OCI-LY1 (cell line): ENCODE data around the gene RINT1.
"Not testable (repeated sequence)": the region's sequence is repeated elsewhere in the genome, so short reads cannot be mapped to it uniquely, and the experiment has no call there.

Experiments
- H2AFZ ChIP-seq: fragments of 200-600 bp; sonication (generic), shearing (Covaris generic); 2 replicates; pipeline ENCODE4 v1.6.0; 2014; ENCODE audit warnings: antibody characterized with exemption, mild to moderate bottlenecking, low read length
- H3F3A ChIP-seq: fragments of 200-600 bp; sonication (generic), shearing (Covaris generic); 2 replicates; pipeline ENCODE4 v1.6.0; 2014; ENCODE audit warnings: mild to moderate bottlenecking, antibody characterized with exemption, low read length, moderate library complexity; ENCODE audit not compliant: insufficient read depth
- H3K27ac ChIP-seq: fragments of 200-600 bp; sonication (generic); 2 replicates; pipeline ENCODE4 v1.5.1; 2014; ENCODE audit warnings: low read length, mixed run types, mild to moderate bottlenecking, low read depth; ENCODE audit not compliant: poor library complexity, severe bottlenecking
- H3K27me3 ChIP-seq: fragments of 200-600 bp; sonication (generic); 2 replicates; pipeline ENCODE4 v1.6.0; 2014; ENCODE audit warnings: antibody characterized with exemption, mild to moderate bottlenecking, low read length, moderate library complexity; ENCODE audit not compliant: insufficient read depth
- H3K36me3 ChIP-seq: fragments of 200-600 bp; sonication (generic); 2 replicates; pipeline ENCODE4 v1.6.1; 2014; ENCODE audit warnings: mild to moderate bottlenecking, antibody characterized with exemption, low read length, moderate library complexity, mixed read lengths; ENCODE audit not compliant: insufficient read depth
- H3K4me1 ChIP-seq: fragments of 200-600 bp; sonication (generic); 2 replicates; pipeline ENCODE4 v1.5.1; 2014; ENCODE audit warnings: mild to moderate bottlenecking, low read length, moderate library complexity; ENCODE audit not compliant: insufficient read depth, severe bottlenecking
- H3K4me2 ChIP-seq: fragments of 200-600 bp; sonication (generic), shearing (Covaris generic); 2 replicates; pipeline ENCODE4 v1.6.1; 2014; ENCODE audit warnings: low read length
- H3K4me3 ChIP-seq: fragments of 200-600 bp; sonication (generic); 2 replicates; pipeline ENCODE4 v1.5.1; 2014; ENCODE audit warnings: low read length, low read depth, mild to moderate bottlenecking, mixed read lengths; ENCODE audit not compliant: poor library complexity, severe bottlenecking
- H3K79me2 ChIP-seq: fragments of 200-600 bp; shearing (Covaris generic); 2 replicates; pipeline ENCODE4 v1.6.1; 2016; ENCODE audit warnings: mixed run types, low read length, mixed read lengths; ENCODE audit not compliant: insufficient read depth
- H3K9ac ChIP-seq: fragments of 200-600 bp; sonication (generic), shearing (Covaris generic); 2 replicates; pipeline ENCODE4 v1.6.1; 2014; ENCODE audit warnings: mild to moderate bottlenecking, low read length, mixed read lengths
- H3K9me2 ChIP-seq: fragments of 200-600 bp; sonication (generic), shearing (Covaris generic); 2 replicates; pipeline ENCODE4 v1.6.1; 2014; ENCODE audit warnings: low read depth, mild to moderate bottlenecking, low read length, mixed read lengths
- H3K9me3 ChIP-seq: fragments of 200-600 bp; shearing (Covaris generic); 2 replicates; pipeline ENCODE4 v1.6.1; 2014; ENCODE audit warnings: low read length, mixed read lengths
- H4K20me1 ChIP-seq: fragments of 200-600 bp; sonication (generic), shearing (Covaris generic); 2 replicates; pipeline ENCODE4 v1.6.0; 2016; ENCODE audit warnings: mild to moderate bottlenecking, low read length; ENCODE audit not compliant: insufficient read depth
- CTCF ChIP-seq: fragments of 200-600 bp; sonication (generic), shearing (Covaris generic); IDR thresholded peaks from 2 replicates; pipeline ENCODE4 v1.5.1; 2017; ENCODE audit warnings: mild to moderate bottlenecking, antibody characterized with exemption, low read length, moderate library complexity, mixed read lengths
- EZH2 ChIP-seq: fragments of 200-600 bp; sonication (generic), shearing (Covaris generic); IDR thresholded peaks from 2 replicates; pipeline ENCODE4 v1.8.0; 2017; ENCODE audit warnings: borderline replicate concordance, mixed run types, mild to moderate bottlenecking, antibody characterized with exemption, low read length, moderate library complexity, mixed read lengths

Gene RINT1

GRCh38 chr7:105521717-105522463 is 10.1 kb upstream of the RINT1 start, which contains the start of gene PUS7:
PUS7 (minus strand) TSS chr7:105522271; CDS start chr7:105508512, 13,759 bp downstream.
- Histone ChIP-seq H3K27ac (peak within 1 kb of the TSS; percentile 73), H3K27me3 (no peaks in the 10 kb centered on the region), H3K79me2 (peaks cover 31% of the 10 kb centered on the region), H3K4me1 (peaks cover 25% of the 10 kb centered on the region), H3K9ac (peak within 1 kb of the TSS; percentile 75), H2AFZ (peak within 1 kb of the TSS; percentile 99), H4K20me1 (no peaks in the 10 kb centered on the region), H3F3A (no peaks in the 10 kb centered on the region), H3K9me3 (no peaks in the 10 kb centered on the region), H3K4me2 (peak within 1 kb of the TSS; percentile 93), H3K4me3 (peak within 1 kb of the TSS; percentile 75), H3K9me2 (no peaks in the 10 kb centered on the region), H3K36me3 (peaks cover 13% of the 10 kb centered on the region)
- TF ChIP-seq CTCF (no peak), EZH2 (no peak)

GRCh38 chr7:105524423-105524822 is 7.6 kb upstream of the RINT1 start:
- not testable (repeated sequence) for H3K9me3 ChIP-seq, H3K4me2 ChIP-seq, H4K20me1 ChIP-seq

GRCh38 chr7:105524840-105525239 is 7.2 kb upstream of the RINT1 start:
- H4K20me1 ChIP-seq = no peaks in the 10 kb centered on the region
- no peak for TF ChIP-seq EZH2
- no peak for TF ChIP-seq CTCF
- no peaks in the 10 kb centered on the region for H3F3A ChIP-seq
- H3K9ac ChIP-seq = no peak overlapping the region
- H2AFZ ChIP-seq = no peak overlapping the region
- no peak overlapping the region for H3K27ac ChIP-seq
- H3K36me3 ChIP-seq = peaks cover 1% of the 10 kb centered on the region
- no peak overlapping the region for H3K4me2 ChIP-seq
- H3K4me3 ChIP-seq = no peak overlapping the region
- no peaks in the 10 kb centered on the region for H3K9me3 ChIP-seq
- peaks cover 11% of the 10 kb centered on the region for H3K79me2 ChIP-seq
- H3K9me2 ChIP-seq = no peaks in the 10 kb centered on the region
- H3K27me3 ChIP-seq = no peaks in the 10 kb centered on the region
- H3K4me1 ChIP-seq = peaks cover 16% of the 10 kb centered on the region

More at GRCh38 chr7:105524423-105524822, 7.6 kb upstream of the RINT1 start:
- not testable (repeated sequence) for H2AFZ ChIP-seq, H3K27me3 ChIP-seq, H3K27ac ChIP-seq, H3K36me3 ChIP-seq, H3K9me2 ChIP-seq, H3K9ac ChIP-seq, H3F3A ChIP-seq, H3K4me3 ChIP-seq
- H3K79me2 ChIP-seq = peaks cover 15% of the 10 kb centered on the region
- peaks cover 19% of the 10 kb centered on the region for H3K4me1 ChIP-seq

- H3K4me2 ChIP-seq, H3K27ac ChIP-seq, H3K79me2 ChIP-seq, H3K36me3 ChIP-seq, H3K9me2 ChIP-seq, H3K4me3 ChIP-seq, H3K27me3 ChIP-seq, H2AFZ ChIP-seq, H3K9ac ChIP-seq, H3F3A ChIP-seq, H3K9me3 ChIP-seq, H4K20me1 ChIP-seq: not testable (repeated sequence)
- peaks cover 15% of the 10 kb centered on the region for H3K4me1 ChIP-seq
Measured at GRCh38 chr7:105527737-105528136, 4.3 kb upstream of the RINT1 start.
